Measurements from ENCODE around the gene TMEM250.

DNA sequence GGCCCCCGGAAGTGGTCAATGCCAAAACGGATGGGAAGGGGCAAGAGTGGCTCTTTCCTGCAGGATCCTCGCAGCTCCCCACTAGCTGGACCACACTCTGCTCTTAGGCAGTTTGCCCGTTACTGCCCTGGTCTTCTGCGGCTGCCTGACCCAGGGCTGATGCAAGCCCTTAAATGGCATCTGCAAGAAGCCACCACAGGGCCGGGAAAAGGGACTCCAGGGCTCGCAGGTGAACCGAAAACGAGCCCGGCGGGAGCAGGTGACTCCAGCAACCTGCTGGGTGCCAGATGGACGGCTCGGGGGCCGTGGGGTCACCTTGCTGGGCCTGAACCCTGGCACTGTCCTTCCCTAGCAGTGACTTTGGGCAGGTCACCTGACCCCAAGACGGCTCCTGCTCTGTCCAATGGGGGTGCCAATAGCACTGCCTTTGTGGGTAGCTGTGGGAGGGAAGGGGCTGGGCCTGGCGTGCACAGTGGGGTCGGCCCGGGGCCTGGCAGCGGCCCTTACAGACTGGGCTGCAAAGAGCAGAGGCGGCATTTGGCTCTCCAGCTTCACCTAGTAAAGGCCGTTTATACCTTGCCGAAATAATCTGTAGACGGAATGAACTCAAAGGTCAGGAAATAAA, 1.3 kb downstream of the TMEM250 start:
- no peak for TF ChIP-seq CTCF (IDR thresholded peaks at IDR 0.05 in 8 of 11, conservative IDR thresholded peaks at IDR 0.05 in 3 of 11)
- no peak for TF ChIP-seq POLR2A (IDR thresholded peaks at IDR 0.05)
- no peak for TF ChIP-seq POLR2AphosphoS5 (IDR thresholded peaks at IDR 0.05)
